B cell (primary cell): Measurements from ENCODE around the gene CCDC93. TPM values are rescaled to one million over a fixed set of nuclear protein-coding genes. Genes with fewer than 3 reads are reported as not detected.

Experiments
- ATAC-seq: fragments of 200-7000 bp; cut with Tn5 transposase; one replicate; pipeline ENCODE4 v1.10.0; 2021; ENCODE audit warnings: low read depth, mild to moderate bottlenecking, moderate number of reproducible peaks, moderate library complexity
- CTCF ChIA-PET: fragments of 350-600 bp; sonication (Branson Sonifier 250); formaldehyde crosslinking; loops from one replicate; lab custom pipeline; 2021; ENCODE audit warnings: antibody characterized with exemption, inconsistent platforms; lab: Charles Lee
- POLR2A ChIA-PET: fragments of 350-600 bp; sonication (Branson Sonifier 250); formaldehyde crosslinking; loops from one replicate; lab custom pipeline; 2021; ENCODE audit warnings: antibody characterized with exemption; lab: Charles Lee
- DNase-seq: peaks from one replicate; pipeline ENCODE4 v3.0.0; 2013
- H2AFZ ChIP-seq: 2 replicates; pipeline ENCODE4 v1.6.1; 2012; ENCODE audit warnings: mild to moderate bottlenecking, low read depth, low read length; ENCODE audit not compliant: insufficient read depth, poor library complexity, severe bottlenecking
- H3K27ac ChIP-seq, 2 donors: 1 replicate in 1 of 2; 2 replicates in 1 of 2; pipeline ENCODE4 v1.5.1; 2012 to 2013; ENCODE audit warnings: low read length in 2 of 2, mild to moderate bottlenecking in 2 of 2, moderate library complexity in 1 of 2
- H3K27me3 ChIP-seq, 4 experiments: fragments of 200-600 bp in 1 of 4; sonication (generic) in 1 of 4; replicated peaks in 1 of 4; 1 replicate in 2 of 4; 2 replicates in 2 of 4; pipeline versions ENCODE4 v1.6.1 to v1.7.0; 2013 to 2016; ENCODE audit warnings: low read length in 3 of 4, mild to moderate bottlenecking in 2 of 4, mixed read lengths in 1 of 4, moderate library complexity in 1 of 4; ENCODE audit not compliant: insufficient read depth in 4 of 4, control insufficient read depth in 3 of 4; ENCODE audit errors: control extremely low read depth in 1 of 4
- H3K36me3 ChIP-seq, 2 experiments: replicated peaks in 1 of 2; 1 replicate in 1 of 2; 2 replicates in 1 of 2; pipeline versions ENCODE4 v1.6.1 to v1.7.1; 2013; ENCODE audit warnings: low read length in 1 of 2; ENCODE audit not compliant: insufficient read depth in 2 of 2, control insufficient read depth in 1 of 2; ENCODE audit errors: control extremely low read depth in 1 of 2, extremely low read depth in 1 of 2
- H3K4me1 ChIP-seq, 2 donors: fragments of 200-600 bp in 1 of 2; sonication (generic) in 1 of 2; 1 replicate in 1 of 2; 2 replicates in 1 of 2; pipeline versions ENCODE4 v1.5.1 to v1.6.1; 2013 to 2017; ENCODE audit warnings: low read length in 2 of 2; ENCODE audit not compliant: control insufficient read depth in 2 of 2, insufficient read depth in 2 of 2
- H3K4me2 ChIP-seq: replicated peaks from 2 replicates; pipeline ENCODE3; 2012; ENCODE audit warnings: mild to moderate bottlenecking, low read depth, low read length; ENCODE audit not compliant: poor library complexity, severe bottlenecking
- H3K4me3 ChIP-seq, 5 experiments: fragments of 200-600 bp in 1 of 5; sonication (generic) in 1 of 5; 1 replicate in 3 of 5; 2 replicates in 2 of 5; pipeline versions ENCODE4 v1.5.1 to v1.7.0; 2011 to 2016; ENCODE audit warnings: low read length in 4 of 5, mild to moderate bottlenecking in 4 of 5, low read depth in 2 of 5, control low read depth in 1 of 5, moderate library complexity in 1 of 5; ENCODE audit not compliant: insufficient read depth in 1 of 5; ENCODE audit errors: control extremely low read depth in 1 of 5, extremely low read depth in 1 of 5
- H3K79me2 ChIP-seq: fragments of 200-600 bp; sonication (generic); one replicate; pipeline ENCODE4 v1.6.0; 2016; ENCODE audit warnings: low read length; ENCODE audit not compliant: control insufficient read depth, insufficient read depth
- H3K9ac ChIP-seq: fragments of 200-600 bp; sonication (generic); 2 replicates; pipeline ENCODE4 v1.6.1; 2017; ENCODE audit warnings: mild to moderate bottlenecking, low read length, moderate library complexity
- H3K9me3 ChIP-seq, 3 donors: one replicate each; pipeline versions ENCODE4 v1.6.1 to v1.7.1; 2013; ENCODE audit warnings: low read length in 2 of 3; ENCODE audit not compliant: control insufficient read depth in 2 of 3, insufficient read depth in 1 of 3; ENCODE audit errors: control extremely low read depth in 1 of 3
- H4K20me1 ChIP-seq: 2 replicates; pipeline ENCODE4 v1.6.0; 2012; ENCODE audit warnings: mild to moderate bottlenecking, low read length; ENCODE audit not compliant: insufficient read depth, control insufficient read depth, poor library complexity, severe bottlenecking
- H3K27ac Mint-ChIP-seq: one replicate; pipeline ENCODE4 v1.8.0; 2021; ENCODE audit warnings: mixed read lengths
- H3K27me3 Mint-ChIP-seq: one replicate; pipeline ENCODE4 v1.8.0; 2021; ENCODE audit warnings: mixed read lengths
- H3K4me1 Mint-ChIP-seq: one replicate; pipeline ENCODE4 v1.8.0; 2021; ENCODE audit warnings: mixed read lengths
- H3K4me3 Mint-ChIP-seq: one replicate; pipeline ENCODE4 v1.8.0; 2021; ENCODE audit warnings: mixed read lengths
- H3K9me3 Mint-ChIP-seq: one replicate; pipeline ENCODE4 v1.8.0; 2022; ENCODE audit warnings: mixed read lengths; ENCODE audit not compliant: insufficient read depth
- EZH2 ChIP-seq: IDR thresholded peaks from 2 replicates; pipeline ENCODE4 v1.6.1; 2012; ENCODE audit warnings: borderline replicate concordance, low read depth, mild to moderate bottlenecking, moderate library complexity, low read length; ENCODE audit not compliant: insufficient read depth, poor library complexity, severe bottlenecking
- WGBS: methylation state at CpG from one replicate; pipeline ENCODE4 v1.1.5; 2013; ENCODE audit warnings: missing lambda C conversion rate; ENCODE audit not compliant: insufficient coverage; 5-methylcytosine and 5-hydroxymethylcytosine counted together
- intact Hi-C: fragments of 100-400 bp; cut with micrococcal nuclease; formaldehyde crosslinking; loops from one replicate; pipeline ENCODE4 v1.10.0; 2022
- polyA plus RNA-seq: library from polyadenylated mRNA; depleted of rRNA; stranded (reverse); fragments of >200 nt; gene quantifications from 2 replicates; pipeline ENCODE4 v1.2.3, GENCODE V29; 2012
- total RNA-seq, 2 donors: library from RNA; stranded (reverse); fragments of 120-200 nt in 1 of 2; gene quantifications; 1 replicate in 1 of 2; 2 replicates in 1 of 2; pipeline versions ENCODE4 v1.2.3 to v1.2.4, GENCODE V29; 2013 to 2022
- TF ChIP-seq, protein P1 (sequence below): fragments of 200-600 bp; IDR thresholded peaks from one replicate; pipeline ENCODE4 v1.8.0; 2022; ENCODE audit warnings: antibody characterized with exemption, mild to moderate bottlenecking

The CCDC93 gene
- total and polyA plus RNA-seq, 2 donors (not counting 1 experiment from before 2014, with no cell fraction given), result 17.5 to 79.6 TPM

DNA sequence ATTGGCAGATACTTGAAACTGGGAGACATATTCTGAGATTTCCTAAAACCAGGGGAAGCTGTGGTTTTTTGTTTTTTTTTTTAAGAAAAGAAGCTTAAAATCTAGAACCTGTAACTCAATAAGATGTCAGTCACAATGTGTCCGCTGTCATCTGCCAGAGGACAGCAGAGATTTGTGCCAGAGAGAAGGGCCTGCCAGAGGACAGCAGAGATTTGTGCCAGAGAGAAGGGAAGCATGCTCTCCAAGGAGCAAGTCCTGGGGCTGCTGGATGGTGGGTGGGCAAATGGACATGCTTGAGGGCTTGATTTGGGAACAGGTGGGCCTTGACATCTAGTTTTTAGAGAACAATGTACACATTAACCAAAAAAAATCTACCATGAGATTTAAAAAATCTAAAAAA, 77.9 kb downstream of the CCDC93 start:
- no peak for DNase-seq
- H2AFZ ChIP-seq, result no peak overlapping the region
- TF ChIP-seq, protein P1, sequence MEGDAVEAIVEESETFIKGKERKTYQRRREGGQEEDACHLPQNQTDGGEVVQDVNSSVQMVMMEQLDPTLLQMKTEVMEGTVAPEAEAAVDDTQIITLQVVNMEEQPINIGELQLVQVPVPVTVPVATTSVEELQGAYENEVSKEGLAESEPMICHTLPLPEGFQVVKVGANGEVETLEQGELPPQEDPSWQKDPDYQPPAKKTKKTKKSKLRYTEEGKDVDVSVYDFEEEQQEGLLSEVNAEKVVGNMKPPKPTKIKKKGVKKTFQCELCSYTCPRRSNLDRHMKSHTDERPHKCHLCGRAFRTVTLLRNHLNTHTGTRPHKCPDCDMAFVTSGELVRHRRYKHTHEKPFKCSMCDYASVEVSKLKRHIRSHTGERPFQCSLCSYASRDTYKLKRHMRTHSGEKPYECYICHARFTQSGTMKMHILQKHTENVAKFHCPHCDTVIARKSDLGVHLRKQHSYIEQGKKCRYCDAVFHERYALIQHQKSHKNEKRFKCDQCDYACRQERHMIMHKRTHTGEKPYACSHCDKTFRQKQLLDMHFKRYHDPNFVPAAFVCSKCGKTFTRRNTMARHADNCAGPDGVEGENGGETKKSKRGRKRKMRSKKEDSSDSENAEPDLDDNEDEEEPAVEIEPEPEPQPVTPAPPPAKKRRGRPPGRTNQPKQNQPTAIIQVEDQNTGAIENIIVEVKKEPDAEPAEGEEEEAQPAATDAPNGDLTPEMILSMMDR, result no peak
- TF ChIP-seq EZH2, result no peak
- no peak overlapping the region for H3K4me2 ChIP-seq
- H3K79me2 ChIP-seq, result no peaks in the 10 kb centered on the region
- no peaks in the 10 kb centered on the region for H3K9me3 Mint-ChIP-seq
- no peak overlapping the region for H3K4me3 Mint-ChIP-seq
- no peak overlapping the region for H3K27ac ChIP-seq
- intact Hi-C loops, result loop anchor here (10.0 kb wide), 1 partner anchor 121 kb away; the partner anchor contains the start of gene DDX18
- H3K27me3 Mint-ChIP-seq, result no peaks in the 10 kb centered on the region
- no peaks in the 10 kb centered on the region for H3K4me1 ChIP-seq
- POLR2A ChIA-PET, result no interaction called here
- H3K4me3 ChIP-seq, result no peak overlapping the region
- H3K36me3 ChIP-seq, result peaks cover 8 to 91% of the 10 kb centered on the region in 2 experiments
- H3K27me3 ChIP-seq, result no peaks in the 10 kb centered on the region
- no peaks in the 10 kb centered on the region for H4K20me1 ChIP-seq
- peaks cover 0 to 3% (median 0%) of the 10 kb centered on the region in 3 donors for H3K9me3 ChIP-seq
- no peaks in the 10 kb centered on the region for H3K4me1 Mint-ChIP-seq
- CTCF ChIA-PET, result interaction anchor here (1.5 kb wide), 1 partner anchor 100 kb away, joined by 4 read pairs; no protein-coding TSS in a partner anchor
- 0% methylated on average over 1 of the region's 1 CpG for WGBS
- H3K9ac ChIP-seq, result no peak overlapping the region
- H3K27ac Mint-ChIP-seq, result no peak overlapping the region
- no peak for ATAC-seq

DNA sequence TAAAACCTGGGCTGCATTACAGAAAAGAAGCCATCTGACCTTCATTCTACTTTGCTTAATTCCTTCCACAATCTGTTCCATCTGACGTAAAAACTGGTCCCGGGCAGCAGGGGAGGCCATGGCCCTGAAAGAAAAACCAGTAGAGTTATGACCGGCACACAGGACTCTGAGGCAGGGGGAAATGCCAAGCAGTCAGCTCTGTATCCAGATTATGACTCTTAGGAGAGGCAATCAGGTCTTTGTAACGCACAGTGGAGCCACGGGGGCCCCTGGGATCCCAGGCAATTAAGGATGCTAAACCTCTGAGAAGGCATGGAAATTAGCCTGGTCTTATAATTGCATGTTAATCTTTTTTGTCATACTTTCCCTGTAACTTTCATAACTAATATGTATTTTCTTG, 78.4 kb downstream of the CCDC93 start:
- TF ChIP-seq EZH2, result no peak
- TF ChIP-seq, protein P1, result no peak

More for the DNA sequence above, 78.4 kb downstream of the CCDC93 start:
- DNase-seq (no peak), ATAC-seq (no peak)
- POLR2A ChIA-PET, result no interaction called here
- H3K9me3 Mint-ChIP-seq, result no peaks in the 10 kb centered on the region
- Histone ChIP-seq H4K20me1 (no peaks in the 10 kb centered on the region), H3K4me2 (no peak overlapping the region), H3K4me3 (no peak overlapping the region), H3K27me3 (no peaks in the 10 kb centered on the region), H3K36me3 (peaks cover 12 to 92% of the 10 kb centered on the region in 2 experiments), H2AFZ (no peak overlapping the region), H3K9ac (no peak overlapping the region), H3K9me3 (peaks cover 0 to 3% (median 0%) of the 10 kb centered on the region in 3 donors), H3K79me2 (no peaks in the 10 kb centered on the region), H3K4me1 (no peaks in the 10 kb centered on the region), H3K27ac (no peak overlapping the region)
- no peaks in the 10 kb centered on the region for H3K27me3 Mint-ChIP-seq
- intact Hi-C loops, result loop anchor here (10.0 kb wide), 1 partner anchor 121 kb away; the partner anchor contains the start of gene DDX18
- 97% methylated on average over 4 of the region's 5 CpGs for WGBS
- H3K4me3 Mint-ChIP-seq, result no peak overlapping the region
- no peaks in the 10 kb centered on the region for H3K4me1 Mint-ChIP-seq
- CTCF ChIA-PET, result interaction anchor here (1.5 kb wide), 1 partner anchor 100 kb away, joined by 4 read pairs; no protein-coding TSS in a partner anchor
- H3K27ac Mint-ChIP-seq, result no peak overlapping the region
